ENCODE measurements around the gene CCDC27. TPM values are rescaled to one million over a fixed set of nuclear protein-coding genes. Genes with fewer than 3 reads are reported as not detected.
A peak's percentile ranks its signal among the peaks of the same experiment; 100 is the strongest.

The CCDC27 gene
- total RNA-seq, 1 donor from 2014 or later, result not detected

- intact Hi-C loops (cut with DNase I), result loop anchor here (2.0 kb wide), 1 partner anchor 25 kb away; the partner anchor contains the start of gene LRRC47
- DNase-seq (ENCODE audit: low spot score in 2 of 2), result peak; percentile 67 to 93
- no peaks in the 10 kb centered on the region for H3K36me3 ChIP-seq
- H3K4me3 ChIP-seq, result peak overlapping the region; percentile 71 to 86
- H3K4me1 ChIP-seq, result peaks cover 0 to 8% of the 10 kb centered on the region in 2 donors
- TF ChIP-seq CTCF (IDR thresholded peaks at IDR 0.05), result no peak
- no peaks in the 10 kb centered on the region for H3K9me3 ChIP-seq
- H3K27me3 ChIP-seq, result no peaks in the 10 kb centered on the region
- H3K27ac ChIP-seq, result peak overlapping the region; percentile 52 to 91
Measured at GRCh38 chr1:3772027-3772714, 19.9 kb downstream of the CCDC27 start.

GRCh38 chr1:3772715-3773571, 20.7 kb downstream of the CCDC27 start, which contains the start of gene SMIM1:
SMIM1 (plus strand) TSS chr1:3772749; CDS start chr1:3775374, 2,625 bp downstream.
- no peaks in the 10 kb centered on the region for H3K36me3 ChIP-seq
- peak within 1 kb of the TSS; percentile 71 to 86 for H3K4me3 ChIP-seq
- no peaks in the 10 kb centered on the region for H3K9me3 ChIP-seq
- intact Hi-C loops (cut with DNase I), result loop anchor here (2.0 kb wide), 1 partner anchor 24 kb away; the partner anchor contains the start of gene LRRC47
- peak within 1 kb of the TSS; percentile 52 to 91 for H3K27ac ChIP-seq
- no peak for TF ChIP-seq CTCF (IDR thresholded peaks at IDR 0.05)
- peaks cover 0 to 8% of the 10 kb centered on the region in 2 donors for H3K4me1 ChIP-seq
- no peak for DNase-seq (ENCODE audit: low spot score in 2 of 2)
- H3K27me3 ChIP-seq, result no peaks in the 10 kb centered on the region

GRCh38 chr1:3773572-3774275, 21.5 kb downstream of the CCDC27 start:
- Histone ChIP-seq H3K27ac (peak overlapping the region; percentile 52 to 91), H3K27me3 (no peaks in the 10 kb centered on the region), H3K36me3 (peaks cover 0 to under 1% of the 10 kb centered on the region in 2 donors), H3K4me1 (peaks cover 0 to 8% of the 10 kb centered on the region in 2 donors), H3K9me3 (no peaks in the 10 kb centered on the region), H3K4me3 (no peak overlapping the region)
- no peak for TF ChIP-seq CTCF (IDR thresholded peaks at IDR 0.05)
- intact Hi-C loops (cut with DNase I), result loop anchor here (2.0 kb wide), 1 partner anchor 23 kb away; the partner anchor contains the start of gene LRRC47
- DNase-seq (ENCODE audit: low spot score in 2 of 2), result no peak

- H3K27me3 ChIP-seq, result no peaks in the 10 kb centered on the region
- no peak for TF ChIP-seq CTCF (IDR thresholded peaks at IDR 0.05)
- no peak for DNase-seq (ENCODE audit: low spot score in 2 of 2)
- H3K9me3 ChIP-seq, result no peaks in the 10 kb centered on the region
- H3K4me3 ChIP-seq, result no peak overlapping the region
- H3K4me1 ChIP-seq, result peaks cover 0 to 8% of the 10 kb centered on the region in 2 donors
- intact Hi-C loops (cut with DNase I), result no loop called here
- H3K36me3 ChIP-seq, result peaks cover 3 to 7% of the 10 kb centered on the region in 2 donors
- H3K27ac ChIP-seq, result no peak overlapping the region
Measured at GRCh38 chr1:3774276-3774945, 22.2 kb downstream of the CCDC27 start.

Measured in ascending aorta (tissue), 2 donors.